GF-D8 (cell line): ENCODE results near the gene HSD17B3.
"Not testable (repeated sequence)": the region's sequence is repeated elsewhere in the genome, so short reads cannot be mapped to it uniquely, and the experiment has no call there.

ENCODE experiments used
- DNase-seq: peaks from one replicate; lab custom pipeline; 2025; lab: John Stamatoyannopoulos, UW

The HSD17B3 gene

DNA sequence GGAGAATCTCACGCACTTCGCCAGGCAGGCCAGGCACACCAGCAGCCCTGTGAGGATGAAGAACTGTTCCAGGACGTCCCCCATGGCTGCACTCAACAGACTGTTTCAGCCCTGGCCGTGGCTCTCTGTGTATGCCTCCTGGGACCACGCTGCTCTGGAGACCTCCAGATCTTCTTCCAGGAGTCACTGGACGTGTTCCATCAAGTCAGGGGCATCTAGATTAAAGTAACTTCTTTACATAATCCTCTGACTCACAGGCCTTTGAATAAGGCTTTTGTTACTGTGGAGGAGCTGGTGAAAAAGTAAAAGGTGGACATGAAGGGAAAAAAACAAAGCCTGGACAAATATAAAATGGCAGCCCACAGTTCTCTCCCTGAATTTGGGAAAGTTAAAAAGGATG is at the start of gene HSD17B3:
Gene HSD17B3, minus strand, starts transcription at position 156 of the 400 bp plus-strand sequence. Its CDS starts 72 bp downstream, at position 84.
- DNase-seq: no peak

DNA sequence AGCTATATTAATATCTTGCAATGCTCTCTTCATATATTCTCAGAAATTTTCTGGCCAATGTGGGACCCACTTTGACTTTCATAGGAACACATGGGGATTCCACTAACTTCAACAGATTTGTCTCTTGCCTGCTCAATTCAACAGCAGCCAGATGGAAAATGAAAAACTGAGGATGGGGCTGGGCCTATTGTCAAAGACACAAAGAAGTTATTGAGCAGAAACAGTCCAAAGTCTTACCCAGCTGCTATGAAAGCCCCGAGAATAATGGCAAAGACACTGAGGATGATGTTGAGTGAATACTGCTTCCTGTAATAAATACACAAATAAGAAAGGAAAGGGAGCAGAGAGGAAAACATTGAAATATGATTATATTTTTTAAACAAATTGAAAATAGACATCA is 48.9 kb upstream of the HSD17B3 start:
- no peak for DNase-seq

DNA sequence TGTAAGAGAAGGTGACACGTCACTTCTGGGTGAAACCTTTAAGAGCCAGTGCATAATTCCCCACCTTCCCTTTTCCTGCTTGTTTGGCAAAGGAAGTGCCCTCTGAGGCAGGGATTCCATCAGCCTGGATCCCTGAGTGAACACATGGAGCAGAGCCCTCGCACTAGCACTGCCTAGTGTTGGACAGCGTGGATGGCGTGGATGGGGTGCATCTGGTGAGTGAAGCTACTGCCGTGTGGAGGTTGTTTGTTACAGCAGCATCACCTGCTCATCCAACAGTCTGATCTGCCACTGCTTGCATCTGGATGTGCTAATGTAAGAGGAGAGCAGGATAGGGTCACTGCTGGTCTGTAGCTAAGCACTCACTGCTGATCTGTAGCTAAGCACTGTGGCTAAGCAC is 46.3 kb upstream of the HSD17B3 start:
- no peak for DNase-seq

DNA sequence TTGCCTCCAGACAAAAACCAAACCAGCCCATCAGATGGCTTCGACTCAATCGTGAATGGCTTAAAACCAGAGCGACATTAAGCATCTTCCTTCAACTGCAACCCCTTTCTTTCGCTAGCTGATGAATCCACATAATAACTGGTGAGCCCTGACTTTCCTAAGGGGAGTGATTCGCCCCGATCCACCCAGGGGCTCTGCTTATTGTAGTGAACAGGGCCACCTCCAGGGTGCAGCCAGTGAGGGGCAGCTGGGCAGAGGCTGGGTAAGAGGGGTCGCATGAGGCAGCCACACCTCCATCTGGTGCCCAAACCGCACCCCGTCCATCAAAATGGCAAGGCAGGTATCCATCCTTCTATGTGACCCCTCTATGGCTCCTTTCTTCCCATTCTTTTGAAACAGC is 43.6 kb upstream of the HSD17B3 start:
- no peak for DNase-seq

DNA sequence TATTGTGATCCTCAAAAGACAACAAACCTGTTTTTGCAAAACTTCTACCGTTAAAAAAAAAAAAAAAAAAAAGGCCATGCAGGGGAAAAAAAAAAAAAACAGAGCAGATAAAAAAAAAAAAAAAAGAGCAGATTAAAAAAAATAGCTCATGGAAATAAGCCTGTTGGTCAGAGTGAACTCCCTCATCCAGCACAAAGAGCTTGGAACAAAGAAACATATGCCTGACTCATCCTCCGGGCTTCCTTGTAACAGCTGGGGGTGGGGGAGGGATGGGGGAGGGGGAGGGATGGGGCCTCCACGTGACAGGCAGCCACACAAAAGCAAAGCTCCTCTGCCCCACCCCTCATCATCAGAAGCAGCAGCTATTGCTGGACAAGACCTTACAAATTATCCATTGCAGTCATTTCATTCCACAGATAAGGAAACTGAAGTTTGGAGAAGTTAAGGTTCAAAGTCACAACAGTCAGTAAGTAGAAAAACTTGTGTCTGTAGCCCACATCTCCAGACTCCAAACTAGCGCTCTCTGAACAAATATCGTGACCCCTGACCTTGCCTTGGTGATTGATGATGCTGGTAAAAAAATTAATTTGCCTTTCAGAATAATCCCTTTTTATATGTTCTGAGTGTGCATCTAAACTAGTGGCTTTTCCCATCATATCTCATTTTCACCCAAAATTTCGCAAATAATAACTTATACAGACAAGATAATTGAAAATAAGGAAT is 42.6 kb upstream of the HSD17B3 start:
- DNase-seq: no peak

DNA sequence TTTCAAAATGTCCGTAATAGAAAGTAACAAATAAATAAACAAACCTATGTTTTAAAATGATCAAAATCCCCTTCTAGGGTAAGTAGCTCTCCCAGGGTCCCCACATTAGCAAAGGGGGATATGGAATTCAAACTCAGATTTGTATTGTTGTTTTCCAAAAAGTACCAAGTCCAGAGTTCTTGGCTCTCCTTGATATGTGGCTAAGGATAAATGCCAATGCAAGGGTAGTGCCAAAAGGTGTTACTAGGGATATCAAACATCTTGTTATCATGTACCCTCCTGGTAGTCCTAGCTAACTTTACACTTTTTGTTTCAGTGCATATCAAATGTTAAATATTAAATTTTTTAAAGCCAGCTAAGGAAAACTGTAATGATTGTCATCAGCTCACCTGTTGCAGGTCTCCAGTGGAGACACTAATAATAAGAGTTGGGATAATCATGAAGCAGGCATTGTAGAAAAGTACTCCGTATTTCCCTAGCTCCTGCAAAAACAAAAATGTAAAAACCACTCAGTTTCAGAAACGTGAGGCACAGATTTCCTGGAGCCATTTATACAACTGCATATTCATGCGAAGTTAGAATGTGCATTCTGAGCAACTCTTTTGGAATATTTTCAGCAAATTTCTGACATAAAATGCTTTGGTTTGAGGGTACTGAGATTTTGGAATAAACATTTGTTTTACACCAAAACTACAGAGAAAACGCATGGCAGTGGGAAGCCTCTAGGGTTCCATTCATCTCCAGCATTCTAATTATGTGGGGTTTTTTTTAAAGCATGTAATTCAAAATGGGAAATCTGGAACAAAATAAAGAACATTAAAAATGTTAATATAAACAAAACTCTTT is 41.8 kb upstream of the HSD17B3 start:
- DNase-seq: no peak

DNA sequence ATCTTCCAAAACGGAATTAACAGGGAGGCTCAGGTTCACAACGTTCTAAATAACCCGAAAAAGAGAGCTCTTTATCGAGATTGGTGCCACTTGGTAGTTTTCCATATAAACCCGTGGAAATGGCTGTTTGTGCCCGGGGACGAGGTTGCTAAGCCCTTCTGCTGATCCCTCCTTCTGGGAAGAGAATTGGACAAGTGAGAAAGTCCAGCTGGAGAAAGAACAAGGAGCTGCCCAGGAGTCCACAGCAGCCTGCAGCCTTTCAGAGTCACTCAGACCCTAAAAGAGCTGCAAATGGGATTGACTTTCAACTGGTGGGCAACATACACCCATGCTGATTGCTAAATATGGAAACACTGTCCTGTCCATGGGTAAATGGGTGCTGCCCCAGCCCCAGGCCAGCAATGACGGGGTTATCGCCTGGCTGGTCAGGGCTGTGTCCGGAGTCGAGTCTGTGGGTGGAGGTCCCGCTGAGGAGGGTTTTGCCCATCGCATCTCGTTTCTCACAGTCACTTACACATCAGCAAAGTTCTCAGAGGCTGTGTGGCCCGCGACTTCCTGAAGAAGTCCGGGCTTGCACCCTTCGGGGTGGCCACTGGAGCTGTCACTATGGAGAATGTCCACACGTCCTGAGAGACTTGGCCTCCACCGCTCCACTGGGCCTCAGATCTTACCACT is 40.7 kb upstream of the HSD17B3 start:
- DNase-seq: no peak

DNA sequence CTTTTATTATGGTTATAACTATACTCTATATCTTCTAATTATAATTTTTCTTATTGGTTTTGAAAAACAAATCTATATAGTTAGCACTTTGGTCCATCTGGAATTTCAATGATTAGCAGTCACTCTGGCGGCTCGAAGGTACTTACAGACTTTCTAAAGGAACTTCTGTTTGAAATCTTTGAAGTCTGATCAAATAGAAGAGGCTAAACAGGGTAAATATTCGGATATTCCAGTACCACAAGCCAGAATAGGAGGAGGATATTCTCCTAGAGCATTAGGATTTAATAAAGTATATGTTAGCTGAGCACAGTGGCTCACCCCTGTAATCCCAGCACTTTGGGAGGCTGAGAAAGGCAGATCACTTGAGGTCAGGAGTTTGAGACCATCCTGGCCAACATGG is 38.7 kb upstream of the HSD17B3 start:
- DNase-seq: no peak

DNA sequence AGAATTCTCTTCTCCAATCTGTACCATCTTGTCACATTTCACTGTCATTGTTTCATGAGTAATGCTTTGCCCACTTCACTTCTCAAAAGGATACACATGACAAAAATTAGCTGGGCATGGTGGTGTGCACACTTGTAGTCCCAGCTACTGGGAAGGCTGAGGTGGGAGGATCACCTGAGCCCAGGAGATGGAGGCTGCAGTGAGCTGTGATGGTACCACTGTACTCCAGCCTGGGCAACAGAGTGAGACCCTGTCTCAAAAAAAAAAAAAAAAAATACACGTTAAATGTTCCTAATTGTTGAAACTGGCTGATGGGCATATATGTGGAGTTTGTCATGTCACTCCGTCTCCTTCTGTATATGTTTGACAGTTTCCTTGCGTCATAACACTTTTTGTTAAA is 36.3 kb upstream of the HSD17B3 start:
- DNase-seq: no peak

DNA sequence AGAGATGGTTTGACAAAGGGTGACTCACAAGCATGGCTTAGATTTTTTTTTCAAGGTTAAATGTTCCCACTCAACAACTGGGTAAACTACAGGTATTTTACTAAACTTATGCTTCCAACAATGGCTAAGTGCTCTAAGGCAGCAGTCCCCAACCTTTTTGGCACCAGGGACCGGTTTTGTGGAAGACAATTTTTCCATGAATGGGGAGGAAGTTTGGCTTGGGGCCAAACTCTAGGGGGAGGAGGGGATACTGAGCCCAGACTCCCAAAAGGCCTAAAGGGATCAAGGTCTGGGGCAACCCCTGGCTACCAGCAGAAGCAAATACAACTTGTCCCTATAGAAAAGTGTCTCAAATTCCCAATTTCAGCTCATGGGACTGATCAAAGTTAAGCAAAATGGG is 32.0 kb upstream of the HSD17B3 start:
- DNase-seq: no peak

DNA sequence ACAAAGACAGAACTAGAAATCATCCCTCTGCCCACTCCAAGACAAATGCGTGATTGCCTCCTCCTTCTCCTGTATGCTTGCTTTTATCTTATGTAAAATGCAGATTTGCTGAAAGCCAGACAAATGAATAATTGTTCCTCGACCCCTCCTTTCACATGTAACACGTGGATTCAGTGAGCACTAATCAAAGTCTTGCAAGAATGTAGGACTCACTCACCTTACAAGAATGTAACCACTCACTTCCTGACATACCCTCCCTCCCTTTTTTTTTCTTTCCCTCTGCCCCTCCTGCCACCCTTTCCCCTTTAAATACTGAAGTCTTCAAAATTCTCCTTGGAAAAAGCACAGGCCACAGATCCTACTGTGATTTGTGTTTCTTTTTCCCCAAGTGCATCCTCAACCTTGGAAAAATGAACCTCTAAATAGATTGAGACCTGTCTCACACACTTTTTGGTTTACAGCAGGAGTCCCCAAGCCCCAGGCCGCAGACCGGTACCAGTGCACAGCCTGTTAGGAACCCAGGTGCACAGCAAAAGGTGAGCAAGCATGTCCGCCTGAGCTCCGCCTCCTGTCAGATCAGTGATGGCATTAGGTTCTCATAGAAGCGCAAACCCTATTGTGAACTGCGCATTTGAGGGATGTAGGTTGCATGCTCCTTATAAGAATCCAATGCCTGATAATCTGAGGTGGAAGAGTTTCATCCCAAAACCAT is 29.4 kb upstream of the HSD17B3 start:
- DNase-seq: no peak

DNA sequence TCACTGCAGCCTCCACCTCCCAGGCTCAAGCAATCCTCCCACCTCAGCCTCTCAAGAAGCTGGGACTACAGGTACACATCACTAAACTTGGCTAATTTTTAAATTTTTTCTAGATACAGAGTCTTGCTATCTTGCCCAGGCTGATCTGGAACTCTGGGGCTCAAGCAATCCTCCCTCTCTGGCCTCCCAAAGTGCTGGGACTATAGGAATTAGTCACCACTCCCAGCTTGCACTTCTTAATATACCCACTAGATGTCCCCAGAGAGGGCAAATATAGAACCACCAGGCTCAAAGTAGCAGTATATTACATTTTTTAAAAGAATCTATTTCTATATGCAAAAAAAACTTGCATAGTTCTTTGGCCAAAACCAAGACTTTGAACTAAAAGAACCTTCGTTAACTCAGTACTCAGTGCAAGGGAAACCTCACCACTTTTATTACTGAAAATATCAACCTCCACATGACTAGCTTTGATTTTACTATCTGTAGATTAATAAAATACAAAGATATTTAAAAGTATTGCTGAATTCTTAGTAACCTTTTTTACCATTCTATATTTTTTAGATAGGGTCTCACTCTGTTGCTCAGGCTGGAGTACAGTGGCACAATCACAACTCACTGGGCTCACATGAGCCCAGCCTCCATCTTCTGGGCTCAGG is 25.8 kb upstream of the HSD17B3 start:
- no peak for DNase-seq

DNA sequence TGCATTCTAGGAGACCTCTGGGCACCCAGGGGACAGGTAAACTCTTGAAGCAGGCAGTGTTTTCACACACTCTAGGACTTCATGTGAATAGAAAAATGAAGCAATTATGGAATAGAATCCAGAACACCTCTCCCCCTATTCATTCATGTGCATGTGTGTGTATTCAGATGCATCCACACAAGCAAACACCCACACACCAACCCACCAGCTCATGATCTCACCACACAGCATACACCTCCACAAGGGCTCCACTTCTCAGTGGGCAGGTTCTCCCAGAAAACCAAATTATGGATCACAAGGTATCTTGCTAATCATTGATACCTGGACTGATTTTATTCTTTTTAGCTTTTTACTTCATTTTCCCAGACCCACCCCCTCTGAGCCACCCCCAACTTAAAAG is 21.2 kb upstream of the HSD17B3 start:
- DNase-seq: no peak

DNA sequence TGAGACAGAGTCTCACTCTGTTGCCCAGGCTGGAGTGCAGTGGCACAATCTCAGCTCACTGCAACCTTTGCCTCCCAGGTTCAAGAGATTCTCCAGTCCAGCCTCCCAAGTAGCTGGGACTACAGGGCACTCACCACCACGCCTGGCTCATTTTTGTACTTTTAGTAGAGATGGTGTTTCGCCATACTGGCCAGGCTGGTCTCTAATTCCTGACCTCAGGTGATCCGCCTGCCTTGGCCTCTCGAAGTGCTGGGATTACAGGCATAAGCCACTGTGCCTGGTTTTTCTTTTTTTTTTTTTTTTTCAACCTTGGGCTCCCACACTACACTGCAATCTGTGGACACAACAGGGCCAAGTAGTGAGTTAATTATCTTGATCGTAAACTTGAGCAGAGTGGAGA is 20.8 kb upstream of the HSD17B3 start:
- DNase-seq: not testable (repeated sequence)

DNA sequence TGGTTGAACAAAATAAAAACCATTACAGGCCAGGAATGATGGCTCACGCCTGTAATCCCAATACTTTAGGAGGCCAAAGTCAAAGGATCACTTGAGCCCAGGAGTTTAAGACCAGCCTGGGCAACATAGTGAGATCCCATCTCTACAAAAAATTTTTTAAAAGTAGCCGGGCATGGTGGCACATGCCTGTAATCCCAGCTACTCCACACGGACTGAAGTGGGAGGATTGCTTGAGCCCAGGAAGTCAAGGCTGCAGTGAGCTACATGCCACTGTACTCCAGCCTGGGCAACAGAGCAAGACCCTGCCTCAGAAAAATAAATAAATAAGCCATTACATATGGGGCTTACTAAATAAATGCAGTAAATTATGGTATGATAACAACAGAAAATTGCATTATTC is 20.2 kb upstream of the HSD17B3 start:
- not testable (repeated sequence) for DNase-seq

DNA sequence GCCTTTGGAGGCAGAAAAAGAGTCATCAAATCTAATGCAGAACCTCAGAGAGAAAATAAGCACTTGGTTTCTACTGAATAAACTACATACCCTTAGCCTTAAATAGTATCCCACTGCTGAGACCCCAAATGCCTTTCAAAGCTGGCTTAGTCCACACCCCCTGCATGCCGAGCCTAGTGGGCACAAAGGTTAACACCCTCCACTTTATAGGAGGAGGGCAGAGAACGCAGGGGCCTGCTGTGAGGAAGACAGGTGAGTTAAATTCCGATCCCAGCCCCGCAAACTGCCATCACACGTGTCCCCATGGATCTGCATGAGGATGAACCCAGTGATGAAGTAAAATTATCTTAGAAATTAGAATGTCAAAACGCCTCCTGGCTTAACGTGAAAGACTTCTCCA is 19.5 kb upstream of the HSD17B3 start:
- DNase-seq: no peak

DNA sequence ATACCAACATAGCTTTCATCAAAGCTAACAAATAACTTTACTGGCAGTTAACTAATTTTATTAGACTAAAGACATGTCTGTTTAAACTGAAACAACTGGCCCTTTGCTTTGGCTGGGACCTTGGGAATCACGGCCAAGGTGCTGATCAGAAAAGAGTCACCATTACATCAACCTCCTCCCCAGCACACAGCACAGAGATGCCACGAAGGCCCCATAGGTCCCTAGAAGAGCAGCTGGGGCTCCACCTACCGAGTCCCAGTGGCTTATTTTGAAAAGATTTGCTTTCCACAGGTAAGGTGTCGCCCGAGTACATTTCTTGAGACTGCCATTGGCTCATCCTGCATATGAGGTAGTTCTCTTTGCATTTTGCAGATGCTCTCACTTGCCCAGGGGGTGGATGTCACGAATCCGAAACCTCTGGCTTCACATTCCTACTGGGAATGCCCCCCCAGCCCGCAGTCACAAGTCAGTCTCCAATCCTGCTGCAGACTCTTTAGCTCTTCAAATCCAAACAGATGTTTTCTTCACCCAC is 18.8 kb upstream of the HSD17B3 start:
- no peak for DNase-seq

DNA sequence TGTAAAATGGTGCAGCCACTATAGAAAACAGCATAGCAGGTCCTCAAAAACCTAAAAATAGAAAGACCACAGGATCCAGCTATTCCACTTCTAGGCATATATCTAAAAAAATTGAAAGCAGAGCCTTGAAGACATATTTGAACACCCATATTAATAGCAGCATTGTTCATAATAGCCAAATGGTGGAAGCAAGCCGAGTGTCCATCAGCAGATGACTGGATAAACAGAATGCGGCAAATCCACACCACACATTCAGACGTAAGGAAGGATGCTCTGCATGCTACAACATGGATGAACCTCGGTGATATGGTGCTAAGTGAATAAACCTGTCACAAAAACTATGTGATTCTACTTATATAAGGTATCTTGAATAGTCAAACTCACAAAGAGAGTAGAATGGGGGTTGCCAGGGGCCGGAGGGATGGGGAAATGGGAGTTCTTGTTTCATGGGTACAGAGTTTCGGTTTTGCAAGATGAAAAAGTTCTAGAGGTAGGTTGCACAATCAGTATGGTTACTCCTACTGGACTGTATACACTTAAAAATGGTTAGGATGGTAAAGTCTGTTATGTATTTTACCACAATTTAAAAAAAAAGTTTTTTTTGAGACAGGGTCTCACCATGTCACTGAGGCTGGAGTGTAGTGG is 17.1 kb upstream of the HSD17B3 start:
- DNase-seq: no peak

DNA sequence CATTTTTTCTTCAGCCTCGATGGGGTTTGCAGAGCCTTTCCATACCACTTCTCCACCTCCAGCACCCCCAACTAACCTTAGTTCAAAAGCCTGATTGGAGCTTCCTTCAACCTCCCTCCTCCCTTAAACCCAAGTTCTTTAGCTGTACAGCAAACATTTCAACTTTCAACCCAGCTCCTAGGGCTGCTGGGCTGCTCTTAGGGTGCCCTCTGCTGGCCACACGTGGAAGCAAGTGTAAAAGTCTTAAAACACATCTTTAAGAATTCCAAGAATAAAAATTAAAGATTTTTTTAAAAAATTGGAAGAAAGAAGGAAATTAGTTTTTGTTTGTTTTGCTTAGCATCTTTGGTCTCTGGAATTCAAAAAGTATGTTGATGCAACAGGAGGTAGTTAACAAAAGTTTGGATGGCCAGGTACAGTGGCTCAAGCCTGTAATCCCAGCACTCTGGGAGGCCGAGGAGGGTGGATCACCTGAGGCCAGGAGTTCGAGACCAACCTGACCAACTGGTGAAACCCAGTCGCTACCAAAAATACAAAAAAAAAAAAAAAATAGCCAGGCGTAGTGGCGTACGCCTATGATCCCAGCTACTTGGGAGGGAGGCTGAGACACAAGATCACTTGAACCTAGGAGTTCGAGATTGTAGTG is 15.5 kb upstream of the HSD17B3 start:
- no peak for DNase-seq

DNA sequence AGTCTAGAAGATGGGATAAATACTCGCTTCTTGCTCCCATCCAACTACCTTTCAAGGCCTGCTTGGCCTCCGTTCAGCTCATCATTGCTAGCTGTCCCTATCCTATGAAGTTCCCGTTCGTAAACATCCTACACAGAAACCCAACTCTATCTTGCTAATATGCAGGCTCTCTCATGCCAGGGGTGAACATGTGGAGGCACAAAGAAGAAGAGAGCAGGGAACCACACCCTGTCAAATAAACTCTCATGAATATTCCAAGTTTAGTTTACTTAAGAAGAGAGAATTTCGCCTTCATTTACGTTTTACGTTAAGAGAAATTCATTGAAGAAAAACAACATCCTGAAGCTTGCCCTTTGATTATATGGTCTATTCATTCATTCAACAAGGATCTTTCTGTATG is 7.9 kb upstream of the HSD17B3 start:
- DNase-seq: no peak
